Measurements from ENCODE around the gene ZDHHC21. TPM values are rescaled to one million over a fixed set of nuclear protein-coding genes. Genes with fewer than 3 reads are reported as not detected.

ZDHHC21 gene
- total and polyA plus RNA-seq, 2 of the 8 experiments (the other 6 are each of a cell fraction or from before 2014, with no cell fraction given): 1.9 to 6.0 TPM

DNA sequence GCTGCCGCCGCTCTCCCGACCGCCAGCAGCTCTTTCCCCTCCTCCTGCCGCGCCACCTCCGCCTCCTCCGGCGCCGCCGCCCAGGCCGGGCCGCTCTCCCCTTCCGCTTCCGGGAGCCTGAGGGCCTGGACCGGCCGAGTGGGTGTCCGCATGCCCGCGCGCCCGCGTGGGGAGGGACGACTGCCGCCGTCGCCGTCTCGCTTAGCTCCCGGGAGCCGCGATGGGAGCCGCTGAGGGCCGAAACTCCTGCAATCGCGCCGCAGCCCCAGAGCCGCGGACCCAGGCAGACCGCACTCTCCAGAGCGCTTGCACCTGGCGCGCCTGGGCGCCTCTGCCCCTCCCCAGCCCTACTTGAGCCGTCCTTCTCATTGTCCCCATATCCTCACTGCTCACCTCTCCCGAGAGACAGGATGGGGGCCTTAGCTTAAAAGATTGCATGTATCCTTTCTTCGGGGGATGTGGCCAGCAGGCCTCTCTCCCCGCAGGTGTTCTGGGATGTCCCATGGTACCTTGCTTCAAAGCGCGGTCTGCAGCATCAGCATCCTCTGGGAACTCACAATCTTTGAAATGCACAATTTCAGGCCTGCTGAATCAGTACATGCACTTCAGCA lies at the start of gene ZDHHC21 (continued):
- TF ChIP-seq NRF1 (IDR thresholded peaks at IDR 0.05; ENCODE audit: low read depth, low read length) (no peak), SIN3A (conservative IDR thresholded peaks at IDR 0.05 in 1 of 2, IDR thresholded peaks at IDR 0.05 in 1 of 2; ENCODE audit: low read depth in 1 of 2, low read length in 2 of 2) (no peak), CHD1 (IDR thresholded peaks at IDR 0.05; ENCODE audit: low read depth, low read length) (no peak), JUN (IDR thresholded peaks at IDR 0.05; ENCODE audit: low read depth, low read length) (no peak), CBX5 (IDR thresholded peaks at IDR 0.05; ENCODE audit: low read depth, low read length) (no peak), ASH2L (IDR thresholded peaks at IDR 0.05; ENCODE audit: low read length) (peak; percentile 99), TCF12 (IDR thresholded peaks at IDR 0.05; ENCODE audit: low read depth, low read length) (no peak), GTF2F1 (IDR thresholded peaks at IDR 0.05; ENCODE audit: borderline replicate concordance, low read depth, low read length) (no peak), TEAD4 (IDR thresholded peaks at IDR 0.05; ENCODE audit: low read depth, low read length) (no peak), CEBPB (IDR thresholded peaks at IDR 0.05; ENCODE audit: low read depth, low read length) (no peak), YY1 (IDR thresholded peaks at IDR 0.05; ENCODE audit: low read depth, low read length) (0 out of 2 replicates have a peak, but pooled peaks have one; percentile 12), MAFK (IDR thresholded peaks at IDR 0.05; ENCODE audit: low read depth, low read length) (no peak), RFX5 (IDR thresholded peaks at IDR 0.05; ENCODE audit: borderline replicate concordance, low read depth, low read length) (no peak), GABPA (IDR thresholded peaks at IDR 0.05; ENCODE audit: borderline replicate concordance, insufficient read depth, low read length) (no peak), CHD2 (IDR thresholded peaks at IDR 0.05; ENCODE audit: low read length) (no peak), PHF8 (conservative IDR thresholded peaks at IDR 0.05; ENCODE audit: low read depth, low read length) (peak; percentile 76), JUND (IDR thresholded peaks at IDR 0.05; ENCODE audit: low read length) (no peak), TAF1 (IDR thresholded peaks at IDR 0.05; ENCODE audit: low read depth, low read length) (peak; percentile 67), RAD21 (IDR thresholded peaks at IDR 0.05 in 1 of 2, conservative IDR thresholded peaks at IDR 0.05 in 1 of 2; ENCODE audit: low read depth in 2 of 2, low read length in 2 of 2) (no peak), SUZ12 (IDR thresholded peaks at IDR 0.05; ENCODE audit: low read length) (0 out of 2 replicates have a peak, but pooled peaks have one; percentile 30), BRCA1 (IDR thresholded peaks at IDR 0.05; ENCODE audit: low read depth, low read length) (no peak), EZH2 (IDR thresholded peaks at IDR 0.05; ENCODE audit: low read depth, low read length, severe bottlenecking) (no peak)
- TF ChIP-seq, protein P1, sequence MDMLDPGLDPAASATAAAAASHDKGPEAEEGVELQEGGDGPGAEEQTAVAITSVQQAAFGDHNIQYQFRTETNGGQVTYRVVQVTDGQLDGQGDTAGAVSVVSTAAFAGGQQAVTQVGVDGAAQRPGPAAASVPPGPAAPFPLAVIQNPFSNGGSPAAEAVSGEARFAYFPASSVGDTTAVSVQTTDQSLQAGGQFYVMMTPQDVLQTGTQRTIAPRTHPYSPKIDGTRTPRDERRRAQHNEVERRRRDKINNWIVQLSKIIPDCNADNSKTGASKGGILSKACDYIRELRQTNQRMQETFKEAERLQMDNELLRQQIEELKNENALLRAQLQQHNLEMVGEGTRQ (IDR thresholded peaks at IDR 0.05; ENCODE audit: low read length): no peak
- TF ChIP-seq, protein P2, sequence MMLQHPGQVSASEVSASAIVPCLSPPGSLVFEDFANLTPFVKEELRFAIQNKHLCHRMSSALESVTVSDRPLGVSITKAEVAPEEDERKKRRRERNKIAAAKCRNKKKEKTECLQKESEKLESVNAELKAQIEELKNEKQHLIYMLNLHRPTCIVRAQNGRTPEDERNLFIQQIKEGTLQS (IDR thresholded peaks at IDR 0.05; ENCODE audit: insufficient read depth, low read depth, low read length): no peak
